IMR-90 (cell line): ENCODE results near the gene ATF1. TPM values are rescaled to one million over a fixed set of nuclear protein-coding genes. Genes with fewer than 3 reads are reported as not detected.

Source experiments
- ATAC-seq: fragments of 200-7000 bp; cut with Tn5 transposase; 2 replicates; pipeline ENCODE4 v1.9.1; 2020; ENCODE audit warnings: low read depth, mild to moderate bottlenecking, moderate library complexity
- BruUV-seq: library from RNA; stranded (reverse); fragments of 400-500 nt; replicated peaks from 2 replicates; lab custom pipeline; 2021; lab: Mats Ljungman, UMichigan
- CTCF ChIA-PET: fragments of 300-600 bp; formaldehyde crosslinking; extraction: SDS; loops from one replicate; lab custom pipeline; 2021; ENCODE audit warnings: antibody characterized with exemption; lab: Yijun Ruan, JAX
- POLR2A ChIA-PET: fragments of 300-600 bp; sonication (Branson Sonifier 250); formaldehyde crosslinking; loops from one replicate; lab custom pipeline; 2022; ENCODE audit warnings: antibody characterized with exemption; ENCODE audit not compliant: unreplicated experiment; lab: Charles Lee
- DNase-seq: peaks from one replicate; pipeline ENCODE4 v3.0.0; 2013
- H2AFZ ChIP-seq: replicated peaks from 2 replicates; pipeline ENCODE3; 2013; ENCODE audit warnings: low read length, mild to moderate bottlenecking; ENCODE audit not compliant: poor library complexity
- H2AK5ac ChIP-seq: 2 replicates; pipeline ENCODE4 v1.6.1; 2013; ENCODE audit warnings: low read depth, low read length, inconsistent platforms
- H2AK9ac ChIP-seq: replicated peaks from 2 replicates; pipeline ENCODE3; 2013; ENCODE audit warnings: mild to moderate bottlenecking, low read depth, low read length, moderate library complexity; ENCODE audit not compliant: poor library complexity
- H2BK120ac ChIP-seq: 2 replicates; pipeline ENCODE4 v1.6.1; 2013; ENCODE audit warnings: low read depth, low read length, inconsistent platforms
- H2BK15ac ChIP-seq: 3 replicates; pipeline ENCODE4 v1.6.1; 2013; ENCODE audit warnings: low read depth, low read length, inconsistent platforms
- H2BK20ac ChIP-seq: 2 replicates; pipeline ENCODE4 v1.6.1; 2013; ENCODE audit warnings: low read depth, mild to moderate bottlenecking, inconsistent platforms, low read length, moderate library complexity
- H2BK5ac ChIP-seq: 2 replicates; pipeline ENCODE4 v1.6.1; 2013; ENCODE audit warnings: mild to moderate bottlenecking, low read depth, low read length, inconsistent platforms; ENCODE audit not compliant: poor library complexity, severe bottlenecking
- H3K14ac ChIP-seq: replicated peaks from 2 replicates; pipeline ENCODE4 v1.6.1; 2013; ENCODE audit warnings: low read depth, low read length, inconsistent platforms
- H3K18ac ChIP-seq: 2 replicates; pipeline ENCODE4 v1.6.1; 2013; ENCODE audit warnings: low read depth, low read length, control low read depth
- H3K23ac ChIP-seq: 2 replicates; pipeline ENCODE4 v1.6.1; 2013; ENCODE audit warnings: low read depth, low read length, inconsistent platforms
- H3K27ac ChIP-seq: 2 replicates; pipeline ENCODE4 v1.5.1; 2013; ENCODE audit warnings: mild to moderate bottlenecking, control low read depth, low read length; ENCODE audit not compliant: insufficient read depth
- H3K27me3 ChIP-seq: 2 replicates; pipeline ENCODE4 v1.6.1; 2013; ENCODE audit warnings: low read length; ENCODE audit not compliant: control insufficient read depth, insufficient read depth
- H3K36me3 ChIP-seq: 2 replicates; pipeline ENCODE4 v1.6.1; 2013; ENCODE audit warnings: low read length, mixed read lengths; ENCODE audit not compliant: control insufficient read depth, insufficient read depth
- H3K4ac ChIP-seq: 2 replicates; pipeline ENCODE4 v1.6.1; 2013; ENCODE audit warnings: low read depth, low read length, inconsistent platforms
- H3K4me1 ChIP-seq: 2 replicates; pipeline ENCODE4 v1.6.1; 2013; ENCODE audit warnings: low read length, mixed read lengths; ENCODE audit not compliant: control insufficient read depth, insufficient read depth
- H3K4me2 ChIP-seq: 2 replicates; pipeline ENCODE4 v1.6.1; 2013; ENCODE audit warnings: low read depth, mild to moderate bottlenecking, control low read depth, low read length, moderate library complexity
- H3K4me3 ChIP-seq: 2 replicates; pipeline ENCODE4 v1.5.1; 2013; ENCODE audit warnings: low read depth, mild to moderate bottlenecking, control low read depth, low read length, moderate library complexity; ENCODE audit not compliant: insufficient read depth
- H3K56ac ChIP-seq: 2 replicates; pipeline ENCODE4 v1.6.1; 2013; ENCODE audit warnings: low read length, inconsistent platforms; ENCODE audit not compliant: insufficient read depth; ENCODE audit errors: extremely low read depth
- H3K79me1 ChIP-seq, 2 experiments: 2 replicates each; pipeline ENCODE4 v1.6.1; 2013; ENCODE audit warnings: low read length in 2 of 2, inconsistent platforms in 1 of 2, low read depth in 1 of 2
- H3K9ac ChIP-seq: 2 replicates; pipeline ENCODE4 v1.6.1; 2013; ENCODE audit warnings: low read depth, low read length, control low read depth
- H3K9me1 ChIP-seq: 2 replicates; pipeline ENCODE4 v1.6.1; 2013; ENCODE audit warnings: low read length, inconsistent platforms; ENCODE audit not compliant: insufficient read depth
- H3K9me3 ChIP-seq: 2 replicates; pipeline ENCODE4 v1.6.1; 2013; ENCODE audit warnings: low read length; ENCODE audit not compliant: control insufficient read depth, insufficient read depth
- H4K20me1 ChIP-seq: 2 replicates; pipeline ENCODE4 v1.6.1; 2013; ENCODE audit warnings: low read length, inconsistent platforms; ENCODE audit not compliant: insufficient read depth
- H4K5ac ChIP-seq: 2 replicates; pipeline ENCODE4 v1.6.1; 2013; ENCODE audit warnings: mild to moderate bottlenecking, low read depth, low read length, control low read depth
- H4K8ac ChIP-seq, 2 experiments: 2 replicates each; pipeline ENCODE4 v1.6.1; 2013; ENCODE audit warnings: low read depth in 2 of 2, low read length in 2 of 2, control low read depth in 1 of 2, inconsistent platforms in 1 of 2
- H4K91ac ChIP-seq: 2 replicates; pipeline ENCODE4 v1.6.1; 2013; ENCODE audit warnings: low read depth, low read length, inconsistent platforms; ENCODE audit not compliant: insufficient read depth
- BHLHE40 ChIP-seq: fragments of 150-350 bp; IDR thresholded peaks from 2 replicates; pipeline ENCODE4 v1.6.1; 2016; ENCODE audit warnings: mild to moderate bottlenecking, low read depth, low read length
- CEBPB ChIP-seq: IDR thresholded peaks from 2 replicates; pipeline ENCODE4 v1.6.1; 2012; ENCODE audit warnings: low read depth, low read length, improper control_type of control experiment
- CHD1 ChIP-seq: IDR thresholded peaks from 2 replicates; pipeline ENCODE4 v1.6.1; 2012; ENCODE audit warnings: low read depth, low read length, improper control_type of control experiment
- CTCF ChIP-seq: conservative IDR thresholded peaks from 2 replicates; pipeline ENCODE4 v1.5.1; 2012; ENCODE audit warnings: mild to moderate bottlenecking, low read depth, low read length, improper control_type of control experiment
- ELK1 ChIP-seq: fragments of 150-350 bp; IDR thresholded peaks from 2 replicates; pipeline ENCODE4 v1.6.1; 2016; ENCODE audit warnings: low read depth, mild to moderate bottlenecking, low read length, moderate library complexity, borderline replicate concordance
- FOS ChIP-seq: fragments of 150-350 bp; IDR thresholded peaks from 2 replicates; pipeline ENCODE4 v1.6.1; 2016; ENCODE audit warnings: low read depth, low read length
- MAFK ChIP-seq: IDR thresholded peaks from 2 replicates; pipeline ENCODE4 v1.6.1; 2012; ENCODE audit warnings: low read depth, low read length, improper control_type of control experiment
- MAZ ChIP-seq: IDR thresholded peaks from 2 replicates; pipeline ENCODE4 v1.6.1; 2012; ENCODE audit warnings: low read depth, mild to moderate bottlenecking, low read length, improper control_type of control experiment, moderate library complexity, borderline replicate concordance
- MXI1 ChIP-seq: IDR thresholded peaks from 2 replicates; pipeline ENCODE4 v1.6.1; 2012; ENCODE audit warnings: low read depth, mild to moderate bottlenecking, low read length, moderate library complexity, borderline replicate concordance
- NFE2L2 ChIP-seq: fragments of 150-350 bp; IDR thresholded peaks from 2 replicates; pipeline ENCODE4 v1.6.1; 2016; ENCODE audit warnings: low read depth, mild to moderate bottlenecking, low read length
- POLR2A ChIP-seq: IDR thresholded peaks from 2 replicates; pipeline ENCODE4 v1.6.1; 2012; ENCODE audit warnings: mild to moderate bottlenecking, low read depth, low read length
- RAD21 ChIP-seq: IDR thresholded peaks from 2 replicates; pipeline ENCODE4 v1.6.1; 2012; ENCODE audit warnings: low read length, improper control_type of control experiment
- RCOR1 ChIP-seq: IDR thresholded peaks from 2 replicates; pipeline ENCODE4 v1.6.1; 2012; ENCODE audit warnings: mild to moderate bottlenecking, low read length, improper control_type of control experiment; ENCODE audit not compliant: insufficient replicate concordance
- RFX5 ChIP-seq: IDR thresholded peaks from 2 replicates; pipeline ENCODE4 v1.8.0; 2012; ENCODE audit warnings: low read depth, mild to moderate bottlenecking, low read length, moderate library complexity
- SMC3 ChIP-seq: fragments of 150-350 bp; IDR thresholded peaks from 2 replicates; pipeline ENCODE4 v1.6.1; 2016; ENCODE audit warnings: low read depth, mild to moderate bottlenecking, antibody characterized with exemption, low read length, moderate library complexity
- USF2 ChIP-seq: fragments of 150-350 bp; IDR thresholded peaks from 2 replicates; pipeline ENCODE4 v1.6.1; 2017; ENCODE audit warnings: mild to moderate bottlenecking, antibody characterized with exemption, low read length, low read depth
- WGBS, 2 experiments: methylation state at CpG; one replicate each; pipeline versions ENCODE4 v1.1.5 to v1.1.7; 2013; ENCODE audit warnings: missing lambda C conversion rate in 2 of 2; ENCODE audit not compliant: insufficient read length in 1 of 2; ENCODE audit errors: extremely low coverage in 2 of 2; 5-methylcytosine and 5-hydroxymethylcytosine counted together
- dilution Hi-C: fragments of 300-500 bp; cut with HindIII; formaldehyde crosslinking; loops from one replicate; pipeline ENCODE4 v1.14.3; 2018; ENCODE audit warnings: low sequenced_read_pairs; ENCODE audit not compliant: unreplicated experiment
- in situ Hi-C: fragments of 300-500 bp; cut with MboI; formaldehyde crosslinking; loops from 3 replicates; pipeline ENCODE4 v1.14.3; 2019; ENCODE audit warnings: low sequenced_read_pairs, inconsistent platforms, mixed read lengths
- intact Hi-C: fragments of 100-400 bp; cut with micrococcal nuclease; formaldehyde crosslinking; loops from 2 replicates; pipeline ENCODE4 v1.10.0; 2022
- polyA plus RNA-seq, 3 experiments: library from polyadenylated mRNA; depleted of rRNA; stranded (reverse); fragments of >200 nt; gene quantifications; 2 replicates each; pipeline ENCODE4 v1.2.3, GENCODE V29; 2012; ENCODE audit warnings: low replicate concordance in 1 of 3
- total RNA-seq: library from RNA; depleted of rRNA; stranded (reverse); fragments of >200 nt; gene quantifications from 2 replicates; pipeline ENCODE4 v1.2.3, GENCODE V29; 2012

Gene ATF1
- total and polyA plus RNA-seq, 2 of the 4 experiments (the other 2 are of a cell fraction), result 20.6 to 24.0 TPM

GRCh38 chr12:50828886-50829285, 65.0 kb downstream of the ATF1 start:
- no peak for TF ChIP-seq NFE2L2
- no peak for TF ChIP-seq CEBPB
- no peak for TF ChIP-seq CTCF
- no peak for TF ChIP-seq RFX5
- no peak for TF ChIP-seq FOS
- TF ChIP-seq CHD1, result no peak
- TF ChIP-seq MAFK, result no peak
- no peak for TF ChIP-seq MAZ
- no peak for TF ChIP-seq SMC3
- TF ChIP-seq RAD21, result no peak
- TF ChIP-seq MXI1, result no peak
- no peak for TF ChIP-seq POLR2A
- no peak for TF ChIP-seq ELK1
- TF ChIP-seq RCOR1, result no peak
- TF ChIP-seq BHLHE40, result no peak
- no peak for TF ChIP-seq USF2
- no peak overlapping the region for H3K9ac ChIP-seq
- no peak overlapping the region for H3K4me2 ChIP-seq
- peaks cover 2% of the 10 kb centered on the region for H3K9me3 ChIP-seq
- no peaks in the 10 kb centered on the region for H3K36me3 ChIP-seq
- H2AK5ac ChIP-seq, result no peak overlapping the region
- ATAC-seq, result no peak
- H2BK5ac ChIP-seq, result no peak overlapping the region
- no peaks in the 10 kb centered on the region; the same call in none of the 2 replicates for H3K27me3 ChIP-seq
- no peak overlapping the region for H2AFZ ChIP-seq
- no peaks in the 10 kb centered on the region for H3K79me1 ChIP-seq
- BruUV-seq, result no TSS peak
- H3K18ac ChIP-seq, result no peak overlapping the region
- H4K91ac ChIP-seq, result no peak overlapping the region
- H3K4me3 ChIP-seq, result no peak overlapping the region
- H2BK20ac ChIP-seq, result no peak overlapping the region
- in situ Hi-C loops (loop anchor here (10.0 kb wide), 2 partner anchors 156 to 516 kb away; partner anchors contain the start of gene CELA1), intact Hi-C loops (loop anchor here (5.0 kb wide), 1 partner anchor 513 kb away; no protein-coding TSS in a partner anchor), dilution Hi-C loops (no loop called here)
- H3K4me1 ChIP-seq, result peaks cover 2% of the 10 kb centered on the region
- H3K23ac ChIP-seq, result no peak overlapping the region
- no peak overlapping the region for H3K27ac ChIP-seq
- H3K56ac ChIP-seq, result no peak overlapping the region
- H2AK9ac ChIP-seq, result no peak overlapping the region
- DNase-seq, result no peak
- H4K5ac ChIP-seq, result no peak overlapping the region
- no CpG with 5 or more reads among the region's 2 CpGs for WGBS, 2 experiments
- ChIA-PET POLR2A (no interaction called here), CTCF (no interaction called here)
- no peaks in the 10 kb centered on the region for H4K20me1 ChIP-seq
- no peak overlapping the region for H4K8ac ChIP-seq
- H2BK120ac ChIP-seq, result no peak overlapping the region
- H2BK15ac ChIP-seq, result no peak overlapping the region
- no peak overlapping the region; the same call in 1 of the 2 replicates for H3K14ac ChIP-seq
- peaks cover 3% of the 10 kb centered on the region; the same call in 1 of the 2 replicates for H3K9me1 ChIP-seq
- H3K4ac ChIP-seq, result no peak overlapping the region
